SK-N-SH treated with all-trans-retinoic acid at 6 μM for 48 hours (cell line): ENCODE measurements around the gene LY9.

Experiments used
- ATAC-seq: fragments of 200-7000 bp; cut with Tn5 transposase; 3 replicates; pipeline ENCODE4 v1.9.1; 2020; ENCODE audit warnings: mild to moderate bottlenecking, moderate library complexity
- ARNTL ChIP-seq: fragments of 450-650 bp; formaldehyde crosslinking; IDR thresholded peaks from 2 replicates; pipeline ENCODE4 v1.5.0; 2020; ENCODE audit warnings: low read depth, mild to moderate bottlenecking, moderate library complexity, borderline replicate concordance
- BACH2 ChIP-seq: fragments of 250-450 bp; sonication (Bioruptor Pico); IDR thresholded peaks from 2 replicates; pipeline ENCODE4 v1.9.0; 2021; ENCODE audit warnings: mild to moderate bottlenecking, borderline replicate concordance
- CREB5 ChIP-seq: fragments of 250-450 bp; sonication (Bioruptor Pico); IDR thresholded peaks from 2 replicates; pipeline ENCODE4 v1.5.1; 2020; ENCODE audit warnings: low read depth, mild to moderate bottlenecking, moderate library complexity
- CSDC2 ChIP-seq: fragments of 250-450 bp; sonication (Bioruptor Pico); IDR thresholded peaks from 2 replicates; pipeline ENCODE4 v1.5.0; 2020; ENCODE audit warnings: mild to moderate bottlenecking, moderate library complexity
- GLIS3 ChIP-seq: fragments of 250-450 bp; sonication (Bioruptor Pico); IDR thresholded peaks from 2 replicates; pipeline ENCODE4 v1.5.0; 2020; ENCODE audit warnings: mild to moderate bottlenecking, moderate library complexity
- ISL1 ChIP-seq: fragments of 250-450 bp; sonication (Bioruptor Pico); IDR thresholded peaks from 2 replicates; pipeline ENCODE4 v2.1.2; 2022; ENCODE audit warnings: mild to moderate bottlenecking, moderate library complexity
- OSR1 ChIP-seq: fragments of 250-450 bp; sonication (Bioruptor Pico); IDR thresholded peaks from 2 replicates; pipeline ENCODE4 v1.8.0; 2022; ENCODE audit warnings: moderate library complexity, mild to moderate bottlenecking, inconsistent platforms
- PATZ1 ChIP-seq: fragments of 250-450 bp; sonication (Bioruptor Pico); IDR thresholded peaks from 2 replicates; pipeline ENCODE4 v1.8.0; 2020; ENCODE audit warnings: mild to moderate bottlenecking, moderate library complexity, borderline replicate concordance
- PPARA ChIP-seq: fragments of 250-450 bp; sonication (Bioruptor Pico); IDR thresholded peaks from 2 replicates; pipeline ENCODE4 v1.5.0; 2020; ENCODE audit warnings: mild to moderate bottlenecking, borderline replicate concordance
- RARB ChIP-seq: fragments of 250-450 bp; sonication (Bioruptor Pico); IDR thresholded peaks from 2 replicates; pipeline ENCODE4 v1.8.0; 2021; ENCODE audit warnings: mild to moderate bottlenecking, moderate library complexity
- SNAI2 ChIP-seq: fragments of 250-450 bp; sonication (Bioruptor Pico); IDR thresholded peaks from 2 replicates; pipeline ENCODE4 v1.5.0; 2020; ENCODE audit warnings: mild to moderate bottlenecking, moderate library complexity
- TOX ChIP-seq: fragments of 250-450 bp; sonication (Bioruptor Pico); IDR thresholded peaks from 2 replicates; pipeline ENCODE4 v1.8.0; 2021; ENCODE audit warnings: mild to moderate bottlenecking, moderate library complexity, borderline replicate concordance
- ZC3H10 ChIP-seq: fragments of 250-450 bp; sonication (Bioruptor Pico); IDR thresholded peaks from 2 replicates; pipeline ENCODE4 v1.5.1; 2021; ENCODE audit warnings: mild to moderate bottlenecking, moderate library complexity
- ZFP3 ChIP-seq: fragments of 250-450 bp; sonication (Bioruptor Pico); IDR thresholded peaks from 2 replicates; pipeline ENCODE4 v1.5.0; 2020; ENCODE audit warnings: mild to moderate bottlenecking, moderate library complexity
- ZFP30 ChIP-seq: fragments of 450-650 bp; formaldehyde crosslinking; IDR thresholded peaks from 2 replicates; pipeline ENCODE4 v1.5.0; 2022; ENCODE audit warnings: mild to moderate bottlenecking, moderate library complexity
- ZNF565 ChIP-seq: fragments of 450-650 bp; formaldehyde crosslinking; conservative IDR thresholded peaks from 2 replicates; pipeline ENCODE4 v1.5.0; 2020; ENCODE audit warnings: low read depth, mild to moderate bottlenecking, moderate library complexity
- ZNF70 ChIP-seq: fragments of 450-650 bp; formaldehyde crosslinking; IDR thresholded peaks from 2 replicates; pipeline ENCODE4 v1.5.0; 2020; ENCODE audit warnings: mild to moderate bottlenecking, moderate library complexity
- ZNF8 ChIP-seq: fragments of 450-650 bp; formaldehyde crosslinking; IDR thresholded peaks from 2 replicates; pipeline ENCODE4 v1.5.0; 2020; ENCODE audit warnings: mild to moderate bottlenecking, moderate library complexity
- TF ChIP-seq, protein P1 (sequence below): fragments of 250-450 bp; sonication (Bioruptor Pico); IDR thresholded peaks from 2 replicates; pipeline ENCODE4 v1.5.0; 2020; ENCODE audit warnings: mild to moderate bottlenecking, moderate library complexity
- TF ChIP-seq, protein P2 (sequence below): fragments of 250-450 bp; sonication (Bioruptor Pico); IDR thresholded peaks from 2 replicates; pipeline ENCODE4 v1.8.0; 2021; ENCODE audit warnings: low read depth, mild to moderate bottlenecking, moderate library complexity, borderline replicate concordance
- TF ChIP-seq, protein P3 (sequence below): fragments of 250-450 bp; sonication (Bioruptor Pico); IDR thresholded peaks from 2 replicates; pipeline ENCODE4 v1.5.1; 2021; ENCODE audit warnings: mild to moderate bottlenecking, moderate library complexity

Gene LY9

GRCh38 chr1:160794376-160794775, 1.6 kb upstream of the LY9 start (continued):
- TF ChIP-seq, protein P1, sequence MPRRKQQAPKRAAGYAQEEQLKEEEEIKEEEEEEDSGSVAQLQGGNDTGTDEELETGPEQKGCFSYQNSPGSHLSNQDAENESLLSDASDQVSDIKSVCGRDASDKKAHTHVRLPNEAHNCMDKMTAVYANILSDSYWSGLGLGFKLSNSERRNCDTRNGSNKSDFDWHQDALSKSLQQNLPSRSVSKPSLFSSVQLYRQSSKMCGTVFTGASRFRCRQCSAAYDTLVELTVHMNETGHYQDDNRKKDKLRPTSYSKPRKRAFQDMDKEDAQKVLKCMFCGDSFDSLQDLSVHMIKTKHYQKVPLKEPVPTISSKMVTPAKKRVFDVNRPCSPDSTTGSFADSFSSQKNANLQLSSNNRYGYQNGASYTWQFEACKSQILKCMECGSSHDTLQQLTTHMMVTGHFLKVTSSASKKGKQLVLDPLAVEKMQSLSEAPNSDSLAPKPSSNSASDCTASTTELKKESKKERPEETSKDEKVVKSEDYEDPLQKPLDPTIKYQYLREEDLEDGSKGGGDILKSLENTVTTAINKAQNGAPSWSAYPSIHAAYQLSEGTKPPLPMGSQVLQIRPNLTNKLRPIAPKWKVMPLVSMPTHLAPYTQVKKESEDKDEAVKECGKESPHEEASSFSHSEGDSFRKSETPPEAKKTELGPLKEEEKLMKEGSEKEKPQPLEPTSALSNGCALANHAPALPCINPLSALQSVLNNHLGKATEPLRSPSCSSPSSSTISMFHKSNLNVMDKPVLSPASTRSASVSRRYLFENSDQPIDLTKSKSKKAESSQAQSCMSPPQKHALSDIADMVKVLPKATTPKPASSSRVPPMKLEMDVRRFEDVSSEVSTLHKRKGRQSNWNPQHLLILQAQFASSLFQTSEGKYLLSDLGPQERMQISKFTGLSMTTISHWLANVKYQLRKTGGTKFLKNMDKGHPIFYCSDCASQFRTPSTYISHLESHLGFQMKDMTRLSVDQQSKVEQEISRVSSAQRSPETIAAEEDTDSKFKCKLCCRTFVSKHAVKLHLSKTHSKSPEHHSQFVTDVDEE: no peak
- TF ChIP-seq ZNF565 (CRISPR knock-in tag) (no peak), GLIS3 (CRISPR knock-in tag) (no peak), RARB (CRISPR knock-in tag) (no peak), ZFP30 (CRISPR knock-in tag) (no peak), PATZ1 (no peak)

DNA sequence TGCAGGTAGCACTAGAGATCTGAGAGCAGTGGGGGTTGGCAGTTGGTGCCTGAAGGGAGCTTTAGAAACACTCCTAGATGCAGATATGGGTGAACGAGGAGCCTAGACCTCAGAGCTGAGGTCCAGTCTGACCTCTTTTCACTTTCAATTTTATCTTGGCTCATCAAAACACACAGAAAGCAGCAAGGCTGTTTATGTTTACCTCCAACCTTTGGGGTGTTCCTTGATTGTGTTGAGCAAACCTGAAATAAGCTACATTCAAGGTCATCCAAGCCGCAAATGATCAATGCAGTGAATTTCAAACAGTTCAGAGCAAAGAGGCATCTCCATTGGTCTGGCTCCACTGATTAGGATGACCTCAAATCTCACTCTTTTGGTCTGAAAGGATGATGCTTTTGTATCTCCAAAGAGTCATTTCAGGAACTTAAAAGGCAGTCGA, 1.3 kb downstream of the LY9 start:
- ATAC-seq: no peak
- TF ChIP-seq SNAI2 (CRISPR knock-in tag) (no peak), CSDC2 (CRISPR knock-in tag) (no peak), BACH2 (CRISPR knock-in tag) (no peak), ZFP30 (CRISPR knock-in tag) (no peak), ZNF70 (CRISPR knock-in tag) (no peak), ISL1 (CRISPR knock-in tag) (no peak), CREB5 (no peak), PPARA (CRISPR knock-in tag) (no peak), ZFP3 (CRISPR knock-in tag) (no peak), ZNF8 (CRISPR knock-in tag) (no peak), OSR1 (CRISPR knock-in tag) (no peak), ZC3H10 (CRISPR knock-in tag) (no peak), TOX (CRISPR knock-in tag) (no peak), ZNF565 (CRISPR knock-in tag) (no peak)
- TF ChIP-seq, protein P2, sequence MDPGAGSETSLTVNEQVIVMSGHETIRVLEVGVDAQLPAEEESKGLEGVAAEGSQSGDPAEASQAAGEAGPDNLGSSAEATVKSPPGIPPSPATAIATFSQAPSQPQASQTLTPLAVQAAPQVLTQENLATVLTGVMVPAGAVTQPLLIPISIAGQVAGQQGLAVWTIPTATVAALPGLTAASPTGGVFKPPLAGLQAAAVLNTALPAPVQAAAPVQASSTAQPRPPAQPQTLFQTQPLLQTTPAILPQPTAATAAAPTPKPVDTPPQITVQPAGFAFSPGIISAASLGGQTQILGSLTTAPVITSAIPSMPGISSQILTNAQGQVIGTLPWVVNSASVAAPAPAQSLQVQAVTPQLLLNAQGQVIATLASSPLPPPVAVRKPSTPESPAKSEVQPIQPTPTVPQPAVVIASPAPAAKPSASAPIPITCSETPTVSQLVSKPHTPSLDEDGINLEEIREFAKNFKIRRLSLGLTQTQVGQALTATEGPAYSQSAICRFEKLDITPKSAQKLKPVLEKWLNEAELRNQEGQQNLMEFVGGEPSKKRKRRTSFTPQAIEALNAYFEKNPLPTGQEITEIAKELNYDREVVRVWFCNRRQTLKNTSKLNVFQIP (CRISPR knock-in tag): no peak
- TF ChIP-seq, protein P3, sequence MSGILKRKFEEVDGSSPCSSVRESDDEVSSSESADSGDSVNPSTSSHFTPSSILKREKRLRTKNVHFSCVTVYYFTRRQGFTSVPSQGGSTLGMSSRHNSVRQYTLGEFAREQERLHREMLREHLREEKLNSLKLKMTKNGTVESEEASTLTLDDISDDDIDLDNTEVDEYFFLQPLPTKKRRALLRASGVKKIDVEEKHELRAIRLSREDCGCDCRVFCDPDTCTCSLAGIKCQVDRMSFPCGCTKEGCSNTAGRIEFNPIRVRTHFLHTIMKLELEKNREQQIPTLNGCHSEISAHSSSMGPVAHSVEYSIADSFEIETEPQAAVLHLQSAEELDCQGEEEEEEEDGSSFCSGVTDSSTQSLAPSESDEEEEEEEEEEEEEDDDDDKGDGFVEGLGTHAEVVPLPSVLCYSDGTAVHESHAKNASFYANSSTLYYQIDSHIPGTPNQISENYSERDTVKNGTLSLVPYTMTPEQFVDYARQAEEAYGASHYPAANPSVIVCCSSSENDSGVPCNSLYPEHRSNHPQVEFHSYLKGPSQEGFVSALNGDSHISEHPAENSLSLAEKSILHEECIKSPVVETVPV (CRISPR knock-in tag): no peak

GRCh38 chr1:160797861-160798273, 1.9 kb downstream of the LY9 start:
- no peak for ATAC-seq
- TF ChIP-seq ARNTL (CRISPR knock-in tag): no peak
- TF ChIP-seq, protein P1: no peak
- no peak for TF ChIP-seq ZFP3 (CRISPR knock-in tag)
- no peak for TF ChIP-seq GLIS3 (CRISPR knock-in tag)
- TF ChIP-seq, all 23 proteins: peak for 0
